Keratinocyte (primary cell): ENCODE measurements around the gene MROH2A. TPM values are rescaled to one million over a fixed set of nuclear protein-coding genes. Genes with fewer than 3 reads are reported as not detected.

Experiments used
- DNase-seq: peaks from one replicate; pipeline ENCODE4 v3.0.0-alpha.2; 2011; ENCODE audit warnings: low read depth, missing footprints, low spot score
- FAIRE-seq: peaks from 2 replicates; lab custom pipeline; 2011; peaks lifted over from hg19 to GRCh38; lab: Jason Lieb, UNC
- H2AFZ ChIP-seq: 2 replicates; pipeline ENCODE4 v1.6.0; 2012; ENCODE audit warnings: low read length, control low read depth, inconsistent platforms; ENCODE audit not compliant: control insufficient read depth
- H3K27ac ChIP-seq: 2 replicates; pipeline ENCODE4 v1.5.1; 2011; ENCODE audit warnings: low read length; ENCODE audit not compliant: control insufficient read depth, insufficient read depth
- H3K27me3 ChIP-seq: 3 replicates; pipeline ENCODE4 v1.6.0; 2011; ENCODE audit warnings: low read length; ENCODE audit not compliant: control insufficient read depth, insufficient read depth; ENCODE audit errors: extremely low read depth
- H3K36me3 ChIP-seq, 2 experiments: 2 replicates in 1 of 2; 3 replicates in 1 of 2; pipeline ENCODE4 v1.5.1; 2011; ENCODE audit warnings: low read length in 2 of 2, mild to moderate bottlenecking in 1 of 2; ENCODE audit not compliant: control insufficient read depth in 2 of 2, insufficient read depth in 2 of 2; ENCODE audit errors: extremely low read depth in 1 of 2
- H3K4me1 ChIP-seq: 3 replicates; pipeline ENCODE4 v1.5.1; 2011; ENCODE audit warnings: low read length; ENCODE audit not compliant: control insufficient read depth, insufficient read depth; ENCODE audit errors: extremely low read depth
- H3K4me2 ChIP-seq: 3 replicates; pipeline ENCODE4 v1.6.0; 2011; ENCODE audit warnings: low read depth, low read length; ENCODE audit not compliant: control insufficient read depth, insufficient read depth; ENCODE audit errors: extremely low read depth
- H3K4me3 ChIP-seq, 3 experiments: fragments of 200-600 bp in 1 of 3; sonication (generic) in 1 of 3; 2 replicates in 2 of 3; 3 replicates in 1 of 3; pipeline ENCODE4 v1.5.1; 2011 to 2016; ENCODE audit warnings: low read length in 3 of 3, mild to moderate bottlenecking in 3 of 3, control low read depth in 2 of 3, inconsistent platforms in 1 of 3, low read depth in 1 of 3, mixed read lengths in 1 of 3, mixed run types in 1 of 3, moderate library complexity in 1 of 3; ENCODE audit not compliant: control insufficient read depth in 2 of 3, insufficient read depth in 2 of 3; ENCODE audit errors: extremely low read depth in 1 of 3
- H3K79me2 ChIP-seq: 2 replicates; pipeline ENCODE4 v1.6.0; 2012; ENCODE audit warnings: low read length; ENCODE audit not compliant: control insufficient read depth, insufficient read depth
- H3K9ac ChIP-seq: 3 replicates; pipeline ENCODE4 v1.6.0; 2011; ENCODE audit warnings: low read length; ENCODE audit not compliant: control insufficient read depth, insufficient read depth; ENCODE audit errors: extremely low read depth
- H3K9me1 ChIP-seq: 3 replicates; pipeline ENCODE4 v1.6.0; 2011; ENCODE audit warnings: low read length; ENCODE audit not compliant: control insufficient read depth, insufficient read depth; ENCODE audit errors: extremely low read depth
- H3K9me3 ChIP-seq: 2 replicates; pipeline ENCODE4 v1.5.1; 2012; ENCODE audit warnings: low read depth, low read length; ENCODE audit not compliant: control insufficient read depth
- H4K20me1 ChIP-seq: 3 replicates; pipeline ENCODE4 v1.6.0; 2011; ENCODE audit warnings: low read length; ENCODE audit not compliant: control insufficient read depth, insufficient read depth; ENCODE audit errors: extremely low read depth
- CTCF ChIP-seq, 3 experiments: IDR thresholded peaks in 1 of 3; conservative IDR thresholded peaks in 1 of 3; optimal IDR thresholded peaks in 1 of 3; 2 replicates in 2 of 3; 3 replicates in 1 of 3; pipeline versions ENCODE3 to v1.5.1; 2011; ENCODE audit warnings: low read length in 3 of 3, mild to moderate bottlenecking in 3 of 3, moderate library complexity in 2 of 3, control low read depth in 1 of 3, inconsistent platforms in 1 of 3; ENCODE audit not compliant: insufficient read depth in 2 of 3; ENCODE audit errors: extremely low read depth in 1 of 3
- EZH2 ChIP-seq: IDR thresholded peaks from one replicate; pipeline ENCODE4 v1.6.1; 2012; ENCODE audit warnings: inconsistent platforms, mild to moderate bottlenecking, low read length, moderate library complexity
- dilution Hi-C: fragments of 300-500 bp; cut with MboI; formaldehyde crosslinking; loops from one replicate; pipeline ENCODE4 v1.7.0; 2020; ENCODE audit warnings: low sequenced_read_pairs; ENCODE audit not compliant: extremely low pct_ligation_motif_present
- polyA plus RNA-seq, 5 experiments: library from polyadenylated mRNA; depleted of rRNA in 3 of 5; stranded (reverse) in 3 of 5; stranded (forward) in 1 of 5; unstranded in 1 of 5; fragments of >200 nt; gene quantifications; 1 replicate in 1 of 5; 2 replicates in 3 of 5; 3 replicates in 1 of 5; pipeline versions ENCODE4 v1.2.1 to v1.2.3, GENCODE V29; 2011 to 2012; ENCODE audit warnings: missing spikeins in 2 of 5, low read depth in 1 of 5, low replicate concordance in 1 of 5

The MROH2A gene
- polyA plus RNA-seq, 1 donor (not counting 4 experiments of a cell fraction or from before 2014, with no cell fraction given), result 0.33 TPM

GRCh38 chr2:233846387-233847247, 68.5 kb downstream of the MROH2A start:
- FAIRE-seq (no peak), DNase-seq (no peak)
- no peak overlapping the region for H3K4me3 ChIP-seq
- H3K36me3 ChIP-seq, result peaks cover 0 to 66% of the 10 kb centered on the region in 2 experiments
- no peaks in the 10 kb centered on the region for H3K9me1 ChIP-seq
- H3K4me1 ChIP-seq, result no peaks in the 10 kb centered on the region
- H3K27ac ChIP-seq, result no peak overlapping the region
- peaks cover 3% of the 10 kb centered on the region for H4K20me1 ChIP-seq
- H2AFZ ChIP-seq, result no peak overlapping the region
- H3K4me2 ChIP-seq, result no peak overlapping the region
- no peak overlapping the region for H3K9ac ChIP-seq
- no peak for TF ChIP-seq CTCF (optimal IDR thresholded peaks at IDR 0.05 in 1 of 3, IDR thresholded peaks at IDR 0.05 in 1 of 3, conservative IDR thresholded peaks at IDR 0.05 in 1 of 3; ENCODE audit: extremely low read depth in 1 of 3, insufficient read depth in 2 of 3, low read length in 3 of 3)
- no peak for TF ChIP-seq EZH2
- H3K79me2 ChIP-seq, result peaks cover 66% of the 10 kb centered on the region
- no peaks in the 10 kb centered on the region for H3K9me3 ChIP-seq
- dilution Hi-C loops, result no loop called here
- no peaks in the 10 kb centered on the region for H3K27me3 ChIP-seq

GRCh38 chr2:233847248-233847898, 69.2 kb downstream of the MROH2A start:
- TF ChIP-seq CTCF (optimal IDR thresholded peaks at IDR 0.05 in 1 of 3, IDR thresholded peaks at IDR 0.05 in 1 of 3, conservative IDR thresholded peaks at IDR 0.05 in 1 of 3; ENCODE audit: extremely low read depth in 1 of 3, insufficient read depth in 2 of 3, low read length in 3 of 3) (no peak), EZH2 (no peak)
- Histone ChIP-seq H3K4me3 (no peak overlapping the region), H3K36me3 (peaks cover 0 to 63% of the 10 kb centered on the region in 2 experiments), H4K20me1 (peaks cover 3% of the 10 kb centered on the region), H3K9me1 (no peaks in the 10 kb centered on the region), H3K9ac (no peak overlapping the region), H3K27me3 (no peaks in the 10 kb centered on the region), H3K79me2 (peaks cover 69% of the 10 kb centered on the region), H3K9me3 (no peaks in the 10 kb centered on the region), H3K4me1 (peaks cover 3% of the 10 kb centered on the region), H3K27ac (no peak overlapping the region), H2AFZ (no peak overlapping the region), H3K4me2 (no peak overlapping the region)
- dilution Hi-C loops, result no loop called here
- DNase-seq (no peak), FAIRE-seq (no peak)
